Muscle of arm (tissue), 14 donors: ENCODE measurements around the gene FBXO7. TPM values are rescaled to one million over a fixed set of nuclear protein-coding genes. Genes with fewer than 3 reads are reported as not detected.
"Not testable (repeated sequence)": the region's sequence is repeated elsewhere in the genome, so short reads cannot be mapped to it uniquely, and the experiment has no call there.

Experiments
- DNase-seq: peaks from one replicate; pipeline ENCODE4 v3.0.0-alpha.2; 2013
- long read RNA-seq, 11 donors: transcript quantifications; one replicate each; lab custom pipeline, GENCODE V29; 2026
- polyA plus RNA-seq, 12 donors: library from polyadenylated mRNA; unstranded; fragments of 120-200 nt; gene quantifications; one replicate each; pipeline ENCODE4 v1.2.1, GENCODE V29; 2013; ENCODE audit not compliant: insufficient read length in 12 of 12

FBXO7 gene
- polyA plus RNA-seq: 10 to 100 TPM in 11 of 12 donors, not detected in 1; 45.1 to 88.2 (median 70.9) TPM
- long read RNA-seq, donor 1, transcript FBXO7-204 (9 exons, 1,921 nt): minor isoform, 6 of 56 reads
- long read RNA-seq, donor 1, transcript FBXO7-202 (9 exons, 1,888 nt): minor isoform, 5 of 56 reads
- long read RNA-seq, donor 1, transcript FBXO7-201 (9 exons, 2,195 nt): major isoform, 19 of 56 reads
- long read RNA-seq, donor 1, partial matches to known transcripts: 25 of 56 reads
- long read RNA-seq, donor 1, other reads (novel, unspliced or antisense): 0 of 56 reads
- long read RNA-seq, donor 2, transcript FBXO7-201 (9 exons, 2,195 nt): major isoform, 19 of 31 reads
- long read RNA-seq, donor 2, partial matches to known transcripts: 5 of 31 reads
- long read RNA-seq, donor 2, other reads (novel, unspliced or antisense): 0 of 31 reads
- long read RNA-seq, donor 3, transcript FBXO7-201 (9 exons, 2,195 nt): major isoform, 7 of 16 reads
- long read RNA-seq, donor 3, partial matches to known transcripts: 6 of 16 reads
- long read RNA-seq, donor 3, other reads (novel, unspliced or antisense): 0 of 16 reads
- long read RNA-seq, donor 4, partial matches to known transcripts: 0 of 6 reads
- long read RNA-seq, donor 4, other reads (novel, unspliced or antisense): 0 of 6 reads
- long read RNA-seq, donor 5, transcript FBXO7-201 (9 exons, 2,195 nt): major isoform, 14 of 26 reads
- long read RNA-seq, donor 5, partial matches to known transcripts: 0 of 26 reads
- long read RNA-seq, donor 5, other reads (novel, unspliced or antisense): 0 of 26 reads
- long read RNA-seq, donor 6, transcript FBXO7-201 (9 exons, 2,195 nt): major isoform, 6 of 25 reads
- long read RNA-seq, donor 6, partial matches to known transcripts: 16 of 25 reads
- long read RNA-seq, donor 6, other reads (novel, unspliced or antisense): 0 of 25 reads
- long read RNA-seq, donor 7, transcript FBXO7-201 (9 exons, 2,195 nt): major isoform, 11 of 14 reads
- long read RNA-seq, donor 7, partial matches to known transcripts: 0 of 14 reads
- long read RNA-seq, donor 7, other reads (novel, unspliced or antisense): 0 of 14 reads
- long read RNA-seq, donor 8, transcript FBXO7-201 (9 exons, 2,195 nt): major isoform, 8 of 37 reads
- long read RNA-seq, donor 8, partial matches to known transcripts: 18 of 37 reads
- long read RNA-seq, donor 8, other reads (novel, unspliced or antisense): 0 of 37 reads
- long read RNA-seq, donor 9, transcript FBXO7-201 (9 exons, 2,195 nt): major isoform, 6 of 29 reads
- long read RNA-seq, donor 9, partial matches to known transcripts: 19 of 29 reads
- long read RNA-seq, donor 9, other reads (novel, unspliced or antisense): 0 of 29 reads
- long read RNA-seq, donor 10, transcript FBXO7-201 (9 exons, 2,195 nt): major isoform, 11 of 18 reads
- long read RNA-seq, donor 10, partial matches to known transcripts: 7 of 18 reads
- long read RNA-seq, donor 10, other reads (novel, unspliced or antisense): 0 of 18 reads
- long read RNA-seq, donor 11, transcript FBXO7-202 (9 exons, 1,888 nt): minor isoform, 7 of 59 reads
- long read RNA-seq, donor 11, transcript FBXO7-201 (9 exons, 2,195 nt): major isoform, 21 of 59 reads
- long read RNA-seq, donor 11, partial matches to known transcripts: 26 of 59 reads
- long read RNA-seq, donor 11, other reads (novel, unspliced or antisense): 0 of 59 reads

DNA sequence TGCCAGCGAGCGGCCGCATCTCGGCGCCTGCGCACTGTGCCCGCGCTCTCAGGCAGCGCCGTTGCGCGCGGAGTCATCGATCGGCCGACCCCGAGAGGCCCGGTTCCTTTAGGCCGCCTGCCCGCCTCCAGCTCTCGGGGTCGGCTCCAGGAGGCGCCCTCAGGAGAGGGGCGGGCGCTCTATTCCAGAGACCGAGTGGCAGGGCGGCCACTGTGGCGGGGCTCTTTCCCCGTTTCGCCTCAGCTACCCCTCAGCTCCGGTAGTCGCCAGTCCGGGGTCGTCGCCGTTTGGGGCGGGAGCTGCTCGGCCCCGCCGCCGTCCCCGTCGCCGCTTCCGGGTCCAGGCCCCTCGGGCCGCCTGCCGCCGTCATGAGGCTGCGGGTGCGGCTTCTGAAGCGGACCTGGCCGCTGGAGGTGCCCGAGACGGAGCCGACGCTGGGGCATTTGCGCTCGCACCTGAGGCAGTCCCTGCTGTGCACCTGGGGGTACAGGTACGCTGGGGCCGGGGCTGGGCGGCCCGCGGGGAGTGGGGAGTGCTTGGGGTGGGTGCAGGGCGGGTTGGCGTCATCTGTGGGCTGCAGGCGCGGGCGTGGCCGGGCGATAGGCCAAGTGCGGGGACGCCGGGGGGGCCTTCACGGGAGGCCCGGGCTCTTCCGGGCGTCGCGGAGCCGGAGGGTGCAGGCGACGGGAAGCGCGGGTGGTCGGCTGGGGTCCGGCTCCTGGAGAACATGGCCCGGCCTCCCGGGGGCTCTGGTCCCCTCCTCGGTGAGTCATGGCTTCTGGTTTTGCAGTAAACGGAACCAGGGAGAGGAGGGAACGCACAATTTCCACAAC lies at the start of gene FBXO7:
Gene FBXO7 (plus strand): TSS at position 177 of the 833 bp plus-strand sequence. CDS start 192 bp downstream, at position 369.
- DNase-seq: peak; percentile 96

DNA sequence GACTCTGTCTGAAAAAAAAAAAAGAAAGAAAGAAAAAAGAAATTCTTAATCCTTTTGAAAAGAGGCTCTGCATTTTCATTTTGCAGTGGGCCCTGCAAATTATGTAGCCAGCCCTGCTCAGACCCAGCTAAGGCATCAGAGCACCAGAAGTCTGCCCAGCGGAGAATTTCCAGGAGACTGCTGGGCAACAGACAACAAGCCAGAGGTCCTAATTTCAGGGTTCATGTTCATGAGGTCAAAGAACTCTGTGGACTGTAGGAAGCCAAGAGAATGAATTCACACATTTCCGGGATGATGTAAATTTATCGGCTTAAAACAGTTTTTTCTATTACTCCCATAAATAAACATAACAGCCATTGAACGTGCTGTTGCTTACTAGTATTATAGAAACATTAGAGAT lies 47.7 kb upstream of the FBXO7 start:
- no peak for DNase-seq

DNA sequence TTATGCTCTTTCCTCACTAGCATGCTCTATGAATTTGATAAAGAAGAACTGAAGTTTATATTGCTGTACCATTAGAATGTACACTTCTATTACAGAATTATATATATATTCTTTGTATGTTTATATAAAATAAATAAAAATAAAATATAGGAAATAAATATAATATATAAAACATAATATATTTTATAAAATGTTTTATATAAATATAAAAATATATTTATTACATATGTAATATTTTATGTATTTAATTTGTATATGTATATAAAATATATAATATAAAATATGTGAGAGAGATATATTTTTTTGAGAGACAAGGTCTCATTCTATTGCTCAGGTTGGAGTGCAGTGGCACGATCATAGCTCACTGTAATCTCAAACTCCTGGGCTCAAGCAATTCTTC lies 44.3 kb upstream of the FBXO7 start:
- no peak for DNase-seq

DNA sequence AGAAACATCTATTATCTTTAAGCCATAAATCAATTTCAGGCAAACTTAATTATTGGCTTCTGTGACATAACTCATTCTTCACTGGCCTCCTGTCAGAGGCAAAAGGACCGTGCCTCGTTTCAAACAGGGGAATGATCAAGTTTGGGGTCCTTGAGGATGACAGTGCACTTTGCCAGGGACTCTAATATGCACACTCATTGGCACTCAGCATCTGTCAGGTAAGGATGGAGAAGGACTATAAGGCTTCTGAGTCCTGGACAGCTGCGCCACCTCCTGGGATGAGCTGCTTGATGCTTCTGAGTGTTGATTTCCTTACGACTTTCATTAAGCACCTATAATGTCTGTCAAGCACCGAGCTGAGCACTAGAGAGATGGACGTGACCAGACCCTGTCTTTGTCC lies 30.5 kb upstream of the FBXO7 start:
- no peak for DNase-seq

DNA sequence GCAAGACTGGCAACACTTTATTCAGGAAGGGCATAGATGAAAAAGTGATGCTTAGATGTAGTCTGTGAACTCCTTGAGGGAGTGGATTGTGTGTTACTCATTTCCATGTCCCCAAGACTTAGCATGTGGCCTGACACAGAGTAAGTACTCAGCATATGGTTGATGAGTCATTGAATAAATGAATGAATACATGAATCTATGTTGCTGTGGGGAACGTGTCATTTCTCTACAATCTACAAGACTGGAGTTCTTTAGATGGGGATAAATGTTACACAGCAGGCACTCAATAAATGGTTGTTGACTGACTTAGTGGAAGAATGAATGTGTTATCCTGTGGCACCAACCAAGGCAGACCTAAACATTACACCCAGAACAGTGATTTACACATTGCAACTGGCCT lies 28.3 kb upstream of the FBXO7 start:
- DNase-seq: no peak

DNA sequence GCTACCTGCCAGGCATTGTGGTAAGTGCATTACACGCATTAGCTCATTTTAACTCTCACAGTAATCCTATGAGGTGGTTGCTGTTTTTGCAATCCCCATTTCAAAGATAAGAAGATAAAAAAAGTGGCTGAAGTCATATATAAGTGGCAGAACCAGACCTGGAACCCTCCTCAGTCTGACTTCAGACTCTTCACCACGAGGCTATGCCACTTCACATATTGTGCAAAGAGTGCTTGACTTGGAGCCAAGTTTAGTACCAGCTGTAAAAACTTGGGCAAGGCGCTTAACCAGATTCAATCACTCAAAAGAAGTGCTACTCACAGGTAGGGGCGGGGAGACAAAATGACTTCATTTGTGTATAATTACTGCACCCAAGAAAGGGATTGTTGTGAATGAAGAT lies 25.6 kb upstream of the FBXO7 start:
- no peak for DNase-seq

DNA sequence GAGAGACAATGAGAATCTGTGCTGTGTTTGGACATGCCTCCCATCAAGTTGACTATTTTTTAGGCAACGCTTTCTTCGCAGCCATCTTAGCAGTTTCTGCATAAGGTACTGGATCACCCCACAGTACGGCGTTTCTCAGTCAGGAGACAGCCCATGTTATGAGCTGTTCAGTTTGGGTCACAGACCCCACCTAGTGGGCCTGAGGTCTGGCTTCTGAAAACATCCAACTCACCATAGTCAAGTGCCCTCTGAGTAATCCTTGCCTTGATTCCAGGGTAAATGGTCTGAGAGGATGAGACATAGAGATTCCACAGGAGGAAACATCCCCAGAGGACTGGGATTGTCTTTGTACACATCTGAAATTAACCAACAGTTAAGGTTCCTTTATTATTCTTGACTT lies 17.6 kb upstream of the FBXO7 start:
- DNase-seq: no peak

DNA sequence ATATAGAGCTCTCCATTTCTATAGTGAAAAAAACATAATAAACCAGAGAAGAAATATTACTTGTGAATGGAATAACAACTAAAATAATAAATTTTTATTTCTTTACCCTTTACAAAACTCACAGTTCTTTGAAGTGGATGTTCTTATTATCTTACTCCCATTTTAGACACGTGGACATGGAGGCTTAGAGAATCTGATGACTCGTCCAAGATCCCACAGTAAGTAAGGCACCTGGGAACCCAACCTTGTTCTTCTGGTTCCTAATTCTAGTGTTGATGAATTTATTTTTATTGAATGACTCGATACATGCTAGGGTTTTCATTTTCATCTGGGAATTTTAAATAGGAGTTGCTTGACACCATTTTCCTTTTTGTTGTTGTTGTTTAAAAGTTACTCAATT lies 12.2 kb upstream of the FBXO7 start:
- DNase-seq: no peak

DNA sequence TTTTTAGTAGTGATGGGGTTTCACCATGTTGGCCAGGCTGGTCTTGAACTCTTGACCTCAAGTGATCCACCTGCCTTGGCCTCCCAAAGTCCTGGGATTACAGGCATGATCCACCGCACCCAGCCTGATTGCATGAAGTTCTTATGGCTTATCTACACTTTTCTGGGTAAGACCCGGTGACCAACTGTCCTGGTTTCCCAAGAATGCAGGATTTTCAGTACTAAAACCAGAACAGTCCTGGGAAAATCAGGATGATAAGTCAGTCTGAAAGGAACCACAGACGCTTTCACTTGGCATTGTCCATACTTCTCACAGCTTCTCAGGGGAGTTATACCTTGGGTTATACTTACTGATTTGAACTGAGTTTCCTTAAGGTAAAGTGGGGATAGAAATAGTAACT lies 8.9 kb upstream of the FBXO7 start:
- no peak for DNase-seq

DNA sequence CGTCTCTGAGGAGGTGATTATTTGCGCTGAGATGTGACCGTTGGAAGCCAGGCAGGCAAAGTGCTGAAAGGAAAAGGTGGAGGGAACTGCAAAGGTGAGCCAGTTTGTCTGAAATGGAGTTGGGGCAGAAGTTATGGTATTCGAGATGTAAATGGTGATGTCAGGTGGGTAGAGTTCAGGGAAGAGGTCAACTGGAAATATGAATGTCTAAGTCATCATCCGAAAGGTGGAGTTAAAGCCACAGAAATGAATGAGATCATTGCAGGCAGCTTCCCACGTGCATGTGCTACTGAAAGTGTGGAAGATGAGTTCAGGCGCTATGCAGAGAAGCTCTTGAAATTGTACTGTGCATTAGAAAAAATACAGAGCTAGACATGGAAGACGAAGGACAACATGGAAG lies 8.1 kb upstream of the FBXO7 start:
- DNase-seq: no peak

DNA sequence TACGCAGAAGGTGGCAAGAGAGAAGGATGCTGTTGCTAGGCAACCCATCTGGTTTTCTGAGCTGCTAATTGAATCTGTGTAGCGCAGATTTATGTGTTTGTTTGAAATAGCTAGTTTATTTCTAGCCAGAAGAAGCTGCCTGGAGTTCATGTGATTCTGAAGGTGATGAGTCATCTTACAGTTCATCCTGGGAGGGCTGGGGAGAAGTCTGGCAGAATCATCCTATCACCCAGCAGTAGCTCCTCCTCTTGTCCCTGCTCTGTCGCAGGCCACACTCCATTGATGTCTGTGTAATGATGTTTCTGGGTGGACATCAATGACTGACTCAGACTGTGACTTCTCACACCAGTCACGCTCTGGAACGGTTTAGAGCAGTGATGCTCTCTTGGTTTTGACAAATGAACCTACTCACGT lies 4.8 kb upstream of the FBXO7 start:
- DNase-seq: no peak

DNA sequence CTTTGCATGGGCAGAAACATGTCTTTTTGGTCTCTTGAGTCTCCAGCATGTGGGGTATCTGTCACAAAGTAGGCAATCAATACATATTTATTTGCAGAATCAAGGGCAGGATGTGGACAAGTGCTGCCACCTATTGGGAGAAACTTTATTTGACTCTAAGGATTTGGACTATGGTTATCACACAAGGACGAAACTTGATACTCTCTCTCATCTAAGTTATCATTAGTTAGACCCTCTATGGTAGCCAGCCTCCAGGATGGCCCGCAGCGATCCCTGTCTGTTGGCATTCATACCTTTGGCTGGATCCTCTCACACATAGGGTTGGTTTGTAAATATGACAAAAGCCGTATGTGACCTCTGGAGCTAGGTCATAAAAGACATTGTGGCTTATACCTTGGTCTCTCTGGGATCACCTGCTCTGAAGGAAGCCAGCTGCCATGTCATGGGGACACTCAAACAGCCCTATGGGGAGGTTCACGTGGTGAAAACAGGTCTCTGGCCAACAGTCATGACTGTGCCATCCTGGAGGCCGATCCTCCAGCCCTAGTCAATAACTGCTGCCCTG lies 1.1 kb upstream of the FBXO7 start:
- peak; percentile 49 for DNase-seq

DNA sequence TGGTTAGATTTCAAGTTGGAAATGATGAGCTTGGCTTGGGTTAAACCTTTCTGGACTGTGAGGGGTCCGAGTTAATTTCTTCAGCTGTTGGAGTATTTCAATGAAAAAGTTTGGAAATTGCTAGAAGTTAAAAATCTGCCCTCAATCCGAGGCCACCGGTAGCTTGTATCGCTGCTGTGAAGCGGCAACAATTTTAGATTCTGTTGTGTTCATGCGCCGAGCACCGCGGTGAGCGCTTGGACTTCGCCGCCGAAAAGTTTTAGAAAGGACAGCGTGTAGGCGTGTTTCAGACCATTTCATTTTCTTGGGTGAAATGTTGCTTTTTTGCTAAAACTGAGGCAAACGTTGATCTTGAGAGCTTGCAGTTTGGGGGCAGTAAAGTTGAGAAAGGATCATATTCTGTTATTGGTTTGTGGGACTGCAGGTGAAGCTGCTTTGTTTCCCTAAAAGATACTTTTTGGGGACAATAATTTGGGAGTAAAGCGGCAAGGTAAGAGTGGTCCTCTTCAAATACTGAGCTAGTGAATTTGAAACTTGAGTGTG lies 928 bp downstream of the FBXO7 start:
- peak; percentile 67 for DNase-seq

DNA sequence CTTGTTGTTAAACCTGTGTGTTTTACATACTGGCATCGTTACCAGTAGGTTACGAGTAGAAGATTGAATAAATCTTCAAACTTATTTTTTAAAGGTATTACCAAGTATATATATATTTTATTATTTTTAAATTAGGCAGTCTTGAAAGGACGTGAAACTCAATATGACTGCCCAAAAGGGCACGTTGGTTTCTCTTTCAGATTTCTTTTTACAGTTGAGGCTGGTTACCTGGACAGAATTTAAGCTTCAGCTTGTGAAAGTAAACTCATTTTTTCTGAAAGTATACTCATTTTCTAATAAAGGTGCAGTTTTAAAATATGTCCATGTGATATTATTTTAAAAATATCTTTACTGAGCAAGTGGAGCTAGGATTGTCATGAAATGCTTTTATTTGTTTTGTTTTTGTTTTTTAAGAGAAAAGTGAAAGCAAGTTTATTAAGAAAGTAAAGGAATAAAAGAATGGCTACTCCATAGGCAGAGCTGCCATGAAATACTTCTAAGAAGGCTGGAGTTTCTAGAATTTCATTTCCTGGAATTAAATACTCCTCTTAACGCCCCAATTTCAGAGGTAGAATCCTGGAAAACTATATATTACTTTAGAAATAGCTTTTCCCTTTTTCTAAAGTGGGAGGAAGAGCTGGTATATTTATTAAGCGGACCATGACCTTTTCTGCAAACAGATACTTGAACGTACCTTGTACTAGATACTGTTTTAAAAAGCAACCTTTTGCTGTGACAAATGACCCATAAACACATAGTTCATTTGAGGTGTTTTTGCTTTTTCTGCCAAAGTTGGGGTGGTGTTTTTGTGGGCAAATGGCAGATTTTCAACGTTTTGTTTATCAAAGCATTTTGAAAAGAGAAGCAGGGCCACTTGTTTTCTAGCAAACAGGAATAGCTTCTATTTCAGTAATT lies 1.9 kb downstream of the FBXO7 start:
- no peak for DNase-seq

DNA sequence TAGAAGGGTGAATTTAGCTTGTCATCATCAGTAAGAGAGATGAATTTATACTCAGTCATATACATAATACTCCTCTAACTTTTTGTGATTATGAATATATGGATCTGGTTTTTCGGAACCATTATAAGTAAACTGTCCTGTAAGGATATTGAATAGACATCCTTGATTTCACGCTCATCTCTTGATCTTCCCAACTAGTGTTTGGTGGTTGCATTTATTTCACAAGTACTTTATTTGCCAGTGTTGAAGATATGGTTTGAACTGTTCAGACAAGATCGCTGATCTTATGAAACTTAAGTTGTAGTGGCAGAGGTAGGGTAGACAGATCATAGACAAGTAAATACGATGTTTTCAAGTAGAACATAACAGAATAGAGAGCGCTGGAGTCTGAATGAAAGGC lies 3.0 kb downstream of the FBXO7 start:
- DNase-seq: no peak

DNA sequence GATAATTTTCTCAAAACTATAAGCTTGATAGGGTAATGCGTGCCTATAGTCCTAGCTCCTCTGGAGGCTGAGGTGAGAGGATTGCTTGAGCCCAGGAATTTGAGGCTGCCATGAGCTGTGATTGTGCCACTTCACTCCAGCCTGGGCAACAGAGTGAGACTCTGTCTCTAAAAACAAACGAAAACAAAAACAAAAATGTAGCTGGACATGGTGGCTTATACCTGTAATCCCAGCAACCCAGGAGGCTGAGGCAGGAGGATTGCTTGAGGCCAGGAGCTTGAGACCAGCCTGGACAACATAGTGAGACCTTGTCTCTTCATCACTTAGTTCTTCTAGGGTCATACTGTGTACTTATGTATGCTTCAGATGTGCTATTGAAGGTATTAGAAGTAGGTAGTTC lies 3.9 kb downstream of the FBXO7 start:
- DNase-seq: not testable (repeated sequence)

DNA sequence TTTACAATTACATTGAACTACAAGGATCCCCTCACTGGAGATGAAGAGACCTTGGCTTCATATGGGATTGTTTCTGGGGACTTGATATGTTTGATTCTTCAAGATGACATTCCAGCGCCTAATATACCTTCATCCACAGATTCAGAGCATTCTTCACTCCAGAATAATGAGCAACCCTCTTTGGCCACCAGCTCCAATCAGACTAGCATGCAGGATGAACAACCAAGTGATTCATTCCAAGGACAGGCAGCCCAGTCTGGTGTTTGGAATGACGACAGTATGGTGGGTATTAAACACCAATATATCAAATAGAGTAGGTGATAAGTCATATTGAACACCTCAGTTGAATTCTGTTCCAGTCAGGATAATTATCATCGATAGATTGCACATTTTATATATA lies 4.4 kb downstream of the FBXO7 start:
- no peak for DNase-seq

DNA sequence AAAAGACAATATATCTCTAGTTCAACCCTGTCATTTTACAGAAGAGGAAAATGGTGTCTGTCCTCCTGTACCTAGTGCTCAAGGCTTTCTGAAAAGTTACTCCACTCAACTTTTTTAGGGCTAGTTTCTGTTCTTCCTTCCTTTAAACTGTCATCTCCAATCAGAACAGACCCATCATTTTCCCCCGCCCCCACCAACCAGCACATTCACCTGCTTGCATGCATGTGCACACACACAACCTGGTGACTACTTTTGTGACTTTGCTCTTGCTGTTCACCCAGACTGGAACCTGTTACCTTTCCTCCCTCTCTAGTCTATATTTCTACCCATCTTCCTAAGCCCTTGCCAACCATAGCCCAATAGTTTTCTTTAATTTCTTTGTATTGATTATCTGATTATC lies 5.6 kb downstream of the FBXO7 start:
- no peak for DNase-seq

DNA sequence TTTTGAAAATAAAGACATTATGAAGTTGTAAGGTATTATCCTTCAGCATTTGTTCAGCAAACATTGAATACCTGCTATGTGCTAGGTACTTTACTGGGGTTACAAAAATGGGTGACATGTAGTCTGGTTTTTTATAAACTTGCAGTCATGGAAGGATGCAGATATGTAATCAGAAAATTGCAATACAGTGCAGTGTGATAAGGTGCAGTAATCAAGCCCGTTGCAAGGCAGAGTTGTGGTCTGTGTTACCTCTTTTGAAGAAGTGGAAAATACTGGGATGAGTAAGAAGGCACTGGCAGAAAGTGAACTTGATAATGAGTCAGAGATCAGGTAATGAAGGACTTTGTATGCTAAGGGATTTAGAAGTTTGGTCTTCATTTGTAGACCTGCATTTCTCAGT lies 8.1 kb downstream of the FBXO7 start:
- no peak for DNase-seq
